Measurements from ENCODE around the gene NTMT2.

- TF ChIP-seq CTCF (IDR thresholded peaks at IDR 0.05) (no peak), EP300 (IDR thresholded peaks at IDR 0.05) (no peak), POLR2A (IDR thresholded peaks at IDR 0.05) (no peak), POLR2AphosphoS5 (IDR thresholded peaks at IDR 0.05) (no peak)
Measured at GRCh38 chr1:170146720-170147263, 1.0 kb downstream of the NTMT2 start.
